ENCODE measurements around the gene CORO1C.
"Not testable (repeated sequence)": the region's sequence is repeated elsewhere in the genome, so short reads cannot be mapped to it uniquely, and the experiment has no call there.

The CORO1C gene

GRCh38 chr12:108638997-108639822 is 92.1 kb downstream of the CORO1C start:
- peaks cover 0 to 4% of the 10 kb centered on the region in 2 donors for H3K27me3 ChIP-seq (ENCODE audit: control insufficient read depth in 1 of 2, insufficient read depth in 2 of 2, low read length in 2 of 2)
- no peak overlapping the region for H3K4me3 ChIP-seq (ENCODE audit: low read length in 2 of 2)
- no peaks in the 10 kb centered on the region for H3K9me3 ChIP-seq (ENCODE audit: control insufficient read depth in 2 of 2, low read length in 2 of 2)
- peak overlapping the region; percentile 24 for H3K27ac ChIP-seq (ENCODE audit: low read length)
- H3K4me1 ChIP-seq (ENCODE audit: control insufficient read depth, insufficient read depth, low read length), result peaks cover 49% of the 10 kb centered on the region
- no peak overlapping the region for H3K9ac ChIP-seq (ENCODE audit: low read length in 2 of 2)
- H3K36me3 ChIP-seq (ENCODE audit: control insufficient read depth in 2 of 2, insufficient read depth in 2 of 2, low read length in 2 of 2), result peaks cover under 1% of the 10 kb centered on the region in 2 donors

DNA sequence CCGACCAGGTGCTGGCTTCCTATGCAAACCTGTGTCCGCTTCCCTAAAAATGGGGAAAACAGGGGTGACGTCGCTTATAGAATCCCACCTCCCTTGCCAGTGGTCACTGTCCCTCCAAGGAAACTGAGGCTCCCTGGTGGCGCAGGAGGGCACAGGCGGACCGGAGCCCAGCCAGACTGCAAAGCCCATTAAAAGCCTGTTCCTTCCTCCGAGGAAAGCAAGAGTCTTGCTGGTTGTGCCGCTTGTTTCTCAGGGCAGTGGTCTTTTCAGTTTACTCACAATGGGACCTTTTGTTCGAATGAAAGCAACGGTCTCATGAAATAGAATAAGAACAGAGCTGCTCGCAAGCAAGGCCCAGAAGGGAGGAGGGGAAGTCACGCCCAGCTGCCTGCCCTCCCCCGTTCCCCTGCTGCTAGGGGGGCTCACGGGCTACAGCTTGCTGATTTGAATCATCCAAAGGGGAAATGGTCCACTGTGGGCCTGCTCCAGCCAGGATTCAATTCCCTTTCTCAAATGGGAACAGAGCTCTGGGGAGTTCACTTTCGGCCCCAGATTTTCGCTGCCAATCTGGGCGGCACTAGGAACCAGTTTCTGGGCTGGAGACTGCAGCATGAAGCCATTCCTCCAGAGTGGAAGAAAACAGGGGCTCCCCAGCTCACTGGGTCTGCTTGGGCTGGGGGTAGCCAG is 93.0 kb downstream of the CORO1C start:
- H3K9ac ChIP-seq (ENCODE audit: low read length in 2 of 2), result peak overlapping the region; percentile 44 to 47
- H3K4me1 ChIP-seq (ENCODE audit: control insufficient read depth, insufficient read depth, low read length), result peaks cover 43% of the 10 kb centered on the region
- peak overlapping the region; percentile 47 to 66 for H3K4me3 ChIP-seq (ENCODE audit: low read length in 2 of 2)
- peaks cover 2 to 9% of the 10 kb centered on the region in 2 donors for H3K27me3 ChIP-seq (ENCODE audit: control insufficient read depth in 1 of 2, insufficient read depth in 2 of 2, low read length in 2 of 2)
- no peaks in the 10 kb centered on the region for H3K36me3 ChIP-seq (ENCODE audit: control insufficient read depth in 2 of 2, insufficient read depth in 2 of 2, low read length in 2 of 2)
- H3K27ac ChIP-seq (ENCODE audit: low read length), result peak overlapping the region; percentile 24
- H3K9me3 ChIP-seq (ENCODE audit: control insufficient read depth in 2 of 2, low read length in 2 of 2), result no peaks in the 10 kb centered on the region

- Histone ChIP-seq H3K9me3 (ENCODE audit: control insufficient read depth in 2 of 2, low read length in 2 of 2) (no peaks in the 10 kb centered on the region), H3K27ac (ENCODE audit: low read length) (peak overlapping the region; percentile 24), H3K36me3 (ENCODE audit: control insufficient read depth in 2 of 2, insufficient read depth in 2 of 2, low read length in 2 of 2) (no peaks in the 10 kb centered on the region), H3K4me1 (ENCODE audit: control insufficient read depth, insufficient read depth, low read length) (peaks cover 42% of the 10 kb centered on the region), H3K27me3 (ENCODE audit: control insufficient read depth in 1 of 2, insufficient read depth in 2 of 2, low read length in 2 of 2) (peaks cover 2 to 9% of the 10 kb centered on the region in 2 donors), H3K9ac (ENCODE audit: low read length in 2 of 2) (no peak overlapping the region), H3K4me3 (ENCODE audit: low read length in 2 of 2) (no peak overlapping the region)
These were observed 93.9 kb downstream of the CORO1C start for GRCh38 chr12:108637222-108637971.

GRCh38 chr12:108635997-108636808 is 95.1 kb downstream of the CORO1C start:
- Histone ChIP-seq H3K4me3 (ENCODE audit: low read length in 2 of 2) (no peak overlapping the region), H3K27me3 (ENCODE audit: control insufficient read depth in 1 of 2, insufficient read depth in 2 of 2, low read length in 2 of 2) (peaks cover 2 to 9% of the 10 kb centered on the region in 2 donors), H3K36me3 (ENCODE audit: control insufficient read depth in 2 of 2, insufficient read depth in 2 of 2, low read length in 2 of 2) (no peaks in the 10 kb centered on the region), H3K4me1 (ENCODE audit: control insufficient read depth, insufficient read depth, low read length) (peaks cover 36% of the 10 kb centered on the region), H3K27ac (ENCODE audit: low read length) (no peak overlapping the region), H3K9me3 (ENCODE audit: control insufficient read depth in 2 of 2, low read length in 2 of 2) (no peaks in the 10 kb centered on the region), H3K9ac (ENCODE audit: low read length in 2 of 2) (no peak overlapping the region)

- Histone ChIP-seq H3K4me1 (ENCODE audit: control insufficient read depth, insufficient read depth, low read length) (peaks cover 37% of the 10 kb centered on the region), H3K9ac (ENCODE audit: low read length in 2 of 2) (peak overlapping the region in 1 of 2 donors; percentile 36), H3K36me3 (ENCODE audit: control insufficient read depth in 2 of 2, insufficient read depth in 2 of 2, low read length in 2 of 2) (no peaks in the 10 kb centered on the region), H3K4me3 (ENCODE audit: low read length in 2 of 2) (no peak overlapping the region), H3K9me3 (ENCODE audit: control insufficient read depth in 2 of 2, low read length in 2 of 2) (no peaks in the 10 kb centered on the region), H3K27ac (ENCODE audit: low read length) (no peak overlapping the region), H3K27me3 (ENCODE audit: control insufficient read depth in 1 of 2, insufficient read depth in 2 of 2, low read length in 2 of 2) (peaks cover 2 to 9% of the 10 kb centered on the region in 2 donors)
These were observed 95.9 kb downstream of the CORO1C start for GRCh38 chr12:108635201-108635996.

DNA sequence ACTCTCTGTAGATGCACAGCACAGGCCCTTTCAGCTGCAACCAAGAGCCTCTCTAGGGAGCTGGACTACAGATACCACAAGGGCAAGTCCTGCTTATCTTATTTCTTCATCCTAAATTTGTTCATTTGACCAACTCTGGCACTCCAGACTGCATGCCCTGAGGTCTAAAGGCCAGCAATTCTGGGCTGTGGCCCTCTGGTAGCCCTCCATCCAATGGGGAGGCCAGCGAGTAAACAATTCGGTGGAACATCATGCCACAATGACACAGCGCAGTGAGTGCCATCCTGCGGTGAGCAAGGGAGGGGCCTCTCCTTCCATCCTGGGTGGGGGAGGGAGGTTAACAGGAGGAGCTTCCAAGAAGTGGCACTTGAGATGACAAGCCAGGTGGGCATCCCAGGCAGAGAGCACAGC is 97.0 kb downstream of the CORO1C start:
- peaks cover 38% of the 10 kb centered on the region for H3K4me1 ChIP-seq (ENCODE audit: control insufficient read depth, insufficient read depth, low read length)
- H3K4me3 ChIP-seq (ENCODE audit: low read length in 2 of 2), result no peak overlapping the region
- no peak overlapping the region for H3K9ac ChIP-seq (ENCODE audit: low read length in 2 of 2)
- H3K27me3 ChIP-seq (ENCODE audit: control insufficient read depth in 1 of 2, insufficient read depth in 2 of 2, low read length in 2 of 2), result peaks cover 2 to 9% of the 10 kb centered on the region in 2 donors
- H3K9me3 ChIP-seq (ENCODE audit: control insufficient read depth in 2 of 2, low read length in 2 of 2), result no peaks in the 10 kb centered on the region
- H3K27ac ChIP-seq (ENCODE audit: low read length), result no peak overlapping the region
- H3K36me3 ChIP-seq (ENCODE audit: control insufficient read depth in 2 of 2, insufficient read depth in 2 of 2, low read length in 2 of 2), result no peaks in the 10 kb centered on the region

- Histone ChIP-seq H3K4me1 (ENCODE audit: control insufficient read depth, insufficient read depth, low read length) (peaks cover 35% of the 10 kb centered on the region), H3K27me3 (ENCODE audit: control insufficient read depth in 1 of 2, insufficient read depth in 2 of 2, low read length in 2 of 2) (peaks cover 2 to 9% of the 10 kb centered on the region in 2 donors), H3K36me3 (ENCODE audit: control insufficient read depth in 2 of 2, insufficient read depth in 2 of 2, low read length in 2 of 2) (no peaks in the 10 kb centered on the region), H3K27ac (ENCODE audit: low read length) (no peak within 1 kb of the TSS), H3K9ac (ENCODE audit: low read length in 2 of 2) (no peak within 1 kb of the TSS), H3K4me3 (ENCODE audit: low read length in 2 of 2) (peak within 1 kb of the TSS in 1 of 2 donors; percentile 8), H3K9me3 (ENCODE audit: control insufficient read depth in 2 of 2, low read length in 2 of 2) (no peaks in the 10 kb centered on the region)
These were observed 97.6 kb downstream of the CORO1C start, which contains the start of gene SELPLG for GRCh38 chr12:108633534-108634248. TSS of gene SELPLG (minus strand) at chr12:108633894. CDS start at chr12:108624307, 9,587 bp downstream.

- Histone ChIP-seq H3K4me1 (ENCODE audit: control insufficient read depth, insufficient read depth, low read length) (peaks cover 29% of the 10 kb centered on the region), H3K4me3 (ENCODE audit: low read length in 2 of 2) (peak overlapping the region in 1 of 2 donors; percentile 8), H3K9ac (ENCODE audit: low read length in 2 of 2) (no peak overlapping the region)
These were observed 98.2 kb downstream of the CORO1C start for GRCh38 chr12:108633081-108633533.

DNA sequence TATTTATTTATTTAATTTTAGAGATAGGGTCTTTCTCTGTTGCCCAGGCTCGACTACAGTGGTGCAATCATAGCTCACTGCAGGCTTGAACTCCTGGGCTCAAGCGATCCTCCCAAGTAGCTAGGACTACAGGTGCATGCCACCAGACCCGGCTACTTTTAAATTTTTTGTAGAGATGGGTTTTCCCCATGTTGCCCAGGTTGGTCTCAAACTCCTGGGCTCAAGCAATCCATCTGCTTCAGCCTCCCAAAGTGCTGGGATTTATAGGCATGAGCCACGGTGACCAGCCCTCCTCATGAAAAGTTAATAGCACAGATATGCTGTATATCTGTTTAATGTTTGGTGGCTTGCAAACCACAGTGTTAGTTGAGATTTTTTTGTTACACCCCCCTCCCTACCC is 100.1 kb downstream of the CORO1C start:
- peaks cover 18% of the 10 kb centered on the region for H3K4me1 ChIP-seq (ENCODE audit: control insufficient read depth, insufficient read depth, low read length)
- not testable (repeated sequence) for H3K9me3 ChIP-seq (ENCODE audit: control insufficient read depth in 2 of 2, low read length in 2 of 2); H3K27me3 ChIP-seq (ENCODE audit: control insufficient read depth in 1 of 2, insufficient read depth in 2 of 2, low read length in 2 of 2); H3K36me3 ChIP-seq (ENCODE audit: control insufficient read depth in 2 of 2, insufficient read depth in 2 of 2, low read length in 2 of 2); H3K9ac ChIP-seq (ENCODE audit: low read length in 2 of 2); H3K27ac ChIP-seq (ENCODE audit: low read length); H3K4me3 ChIP-seq (ENCODE audit: low read length in 2 of 2)

More at GRCh38 chr12:108633081-108633533, 98.2 kb downstream of the CORO1C start:
- Histone ChIP-seq H3K9me3 (ENCODE audit: control insufficient read depth in 2 of 2, low read length in 2 of 2) (no peaks in the 10 kb centered on the region), H3K36me3 (ENCODE audit: control insufficient read depth in 2 of 2, insufficient read depth in 2 of 2, low read length in 2 of 2) (no peaks in the 10 kb centered on the region), H3K27me3 (ENCODE audit: control insufficient read depth in 1 of 2, insufficient read depth in 2 of 2, low read length in 2 of 2) (peaks cover 2 to 9% of the 10 kb centered on the region in 2 donors), H3K27ac (ENCODE audit: low read length) (no peak overlapping the region)

Data from stomach smooth muscle (tissue), 2 donors.